HL-60 (cell line): ENCODE measurements around the gene C16orf74.

Experiments
- GABPA ChIP-seq: IDR thresholded peaks from 2 replicates; pipeline ENCODE4 v1.6.1; 2012; ENCODE audit warnings: low read depth
- POLR2AphosphoS5 ChIP-seq: IDR thresholded peaks from 2 replicates; pipeline ENCODE4 v1.6.1; 2012; ENCODE audit warnings: low read depth
- SPI1 ChIP-seq: IDR thresholded peaks from 2 replicates; pipeline ENCODE4 v1.6.1; 2012; ENCODE audit warnings: low read depth, mild to moderate bottlenecking, borderline replicate concordance
- TF ChIP-seq, protein P1 (sequence below): IDR thresholded peaks from one replicate; pipeline ENCODE4 v1.5.1; 2011; ENCODE audit warnings: low read length, control low read depth, inconsistent platforms; ENCODE audit not compliant: insufficient read depth
- TF ChIP-seq, protein P2 (sequence below): IDR thresholded peaks from 2 replicates; pipeline ENCODE4 v1.6.1; 2012; ENCODE audit warnings: low read depth; ENCODE audit not compliant: insufficient replicate concordance

DNA sequence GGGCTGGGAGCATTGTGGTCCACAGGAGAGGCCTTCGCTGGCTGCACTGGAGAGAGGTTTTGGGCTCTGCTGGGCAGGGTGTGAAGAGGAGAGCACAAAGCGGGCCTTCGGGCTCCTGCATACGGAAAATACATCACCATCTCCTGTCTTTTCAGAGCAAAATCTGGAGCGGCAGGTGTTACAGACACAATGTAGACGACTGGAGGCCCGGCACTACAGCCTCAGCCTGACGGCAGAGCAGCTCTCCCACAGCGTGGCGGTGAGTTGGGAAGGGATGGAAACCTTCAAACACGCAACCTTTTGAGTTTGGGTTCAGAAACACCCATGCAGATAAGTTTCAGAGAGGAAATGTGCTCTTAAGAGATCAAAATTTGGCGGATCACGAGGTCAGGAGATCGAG is 80.1 kb downstream of the C16orf74 start:
- TF ChIP-seq, protein P1, sequence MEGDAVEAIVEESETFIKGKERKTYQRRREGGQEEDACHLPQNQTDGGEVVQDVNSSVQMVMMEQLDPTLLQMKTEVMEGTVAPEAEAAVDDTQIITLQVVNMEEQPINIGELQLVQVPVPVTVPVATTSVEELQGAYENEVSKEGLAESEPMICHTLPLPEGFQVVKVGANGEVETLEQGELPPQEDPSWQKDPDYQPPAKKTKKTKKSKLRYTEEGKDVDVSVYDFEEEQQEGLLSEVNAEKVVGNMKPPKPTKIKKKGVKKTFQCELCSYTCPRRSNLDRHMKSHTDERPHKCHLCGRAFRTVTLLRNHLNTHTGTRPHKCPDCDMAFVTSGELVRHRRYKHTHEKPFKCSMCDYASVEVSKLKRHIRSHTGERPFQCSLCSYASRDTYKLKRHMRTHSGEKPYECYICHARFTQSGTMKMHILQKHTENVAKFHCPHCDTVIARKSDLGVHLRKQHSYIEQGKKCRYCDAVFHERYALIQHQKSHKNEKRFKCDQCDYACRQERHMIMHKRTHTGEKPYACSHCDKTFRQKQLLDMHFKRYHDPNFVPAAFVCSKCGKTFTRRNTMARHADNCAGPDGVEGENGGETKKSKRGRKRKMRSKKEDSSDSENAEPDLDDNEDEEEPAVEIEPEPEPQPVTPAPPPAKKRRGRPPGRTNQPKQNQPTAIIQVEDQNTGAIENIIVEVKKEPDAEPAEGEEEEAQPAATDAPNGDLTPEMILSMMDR, result no peak
- TF ChIP-seq POLR2AphosphoS5 (no peak), GABPA (no peak), SPI1 (no peak)
- TF ChIP-seq, protein P2, sequence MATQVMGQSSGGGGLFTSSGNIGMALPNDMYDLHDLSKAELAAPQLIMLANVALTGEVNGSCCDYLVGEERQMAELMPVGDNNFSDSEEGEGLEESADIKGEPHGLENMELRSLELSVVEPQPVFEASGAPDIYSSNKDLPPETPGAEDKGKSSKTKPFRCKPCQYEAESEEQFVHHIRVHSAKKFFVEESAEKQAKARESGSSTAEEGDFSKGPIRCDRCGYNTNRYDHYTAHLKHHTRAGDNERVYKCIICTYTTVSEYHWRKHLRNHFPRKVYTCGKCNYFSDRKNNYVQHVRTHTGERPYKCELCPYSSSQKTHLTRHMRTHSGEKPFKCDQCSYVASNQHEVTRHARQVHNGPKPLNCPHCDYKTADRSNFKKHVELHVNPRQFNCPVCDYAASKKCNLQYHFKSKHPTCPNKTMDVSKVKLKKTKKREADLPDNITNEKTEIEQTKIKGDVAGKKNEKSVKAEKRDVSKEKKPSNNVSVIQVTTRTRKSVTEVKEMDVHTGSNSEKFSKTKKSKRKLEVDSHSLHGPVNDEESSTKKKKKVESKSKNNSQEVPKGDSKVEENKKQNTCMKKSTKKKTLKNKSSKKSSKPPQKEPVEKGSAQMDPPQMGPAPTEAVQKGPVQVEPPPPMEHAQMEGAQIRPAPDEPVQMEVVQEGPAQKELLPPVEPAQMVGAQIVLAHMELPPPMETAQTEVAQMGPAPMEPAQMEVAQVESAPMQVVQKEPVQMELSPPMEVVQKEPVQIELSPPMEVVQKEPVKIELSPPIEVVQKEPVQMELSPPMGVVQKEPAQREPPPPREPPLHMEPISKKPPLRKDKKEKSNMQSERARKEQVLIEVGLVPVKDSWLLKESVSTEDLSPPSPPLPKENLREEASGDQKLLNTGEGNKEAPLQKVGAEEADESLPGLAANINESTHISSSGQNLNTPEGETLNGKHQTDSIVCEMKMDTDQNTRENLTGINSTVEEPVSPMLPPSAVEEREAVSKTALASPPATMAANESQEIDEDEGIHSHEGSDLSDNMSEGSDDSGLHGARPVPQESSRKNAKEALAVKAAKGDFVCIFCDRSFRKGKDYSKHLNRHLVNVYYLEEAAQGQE, result no peak
